Measurements from ENCODE around the gene ASPG.

- TF ChIP-seq EZH2 (IDR thresholded peaks at IDR 0.05; ENCODE audit: insufficient read depth, poor library complexity, severe bottlenecking) (no peak), EZH2phosphoT487 (IDR thresholded peaks at IDR 0.05; ENCODE audit: insufficient read depth, low read depth) (no peak)
Observed at GRCh38 chr14:104090071-104090748, 4.7 kb downstream of the ASPG start.

All from GM23248 (cell line).